Measurements from ENCODE around the gene PRTN3. TPM values are rescaled to one million over a fixed set of nuclear protein-coding genes. Genes with fewer than 3 reads are reported as not detected.

The PRTN3 gene
- total and polyA plus RNA-seq, 2 experiments from 2014 or later, result not detected

DNA sequence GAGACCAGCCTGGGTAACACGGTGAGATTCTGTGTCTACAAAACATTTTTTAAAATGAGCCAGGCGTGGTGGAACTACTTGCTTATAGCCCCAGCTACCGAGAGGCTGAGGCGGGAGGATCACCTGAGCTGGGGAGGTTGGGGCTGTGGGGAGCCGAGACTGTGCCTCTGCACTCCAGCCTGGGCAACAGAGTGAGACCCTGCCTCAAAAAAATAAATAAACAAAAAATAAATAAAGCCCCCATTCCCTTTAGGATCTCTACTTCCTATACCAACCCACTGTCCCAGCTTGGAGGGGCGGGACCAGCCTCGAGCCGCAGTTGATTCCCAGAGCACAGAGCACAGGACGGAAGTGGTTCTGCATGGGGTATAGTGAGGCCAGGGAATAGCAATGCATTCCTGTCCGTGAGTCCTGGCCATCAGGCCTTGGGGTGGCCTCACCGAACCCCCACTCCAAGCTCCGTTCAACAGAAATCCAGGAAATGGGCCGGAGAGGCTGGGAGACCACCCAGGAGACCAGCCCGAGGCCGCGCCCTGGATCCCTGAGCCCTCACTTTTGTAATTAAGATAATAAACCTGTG lies 48.4 kb upstream of the PRTN3 start:
- 73% methylated on average over 16 of the region's 16 CpGs for WGBS (ENCODE audit: low lambda C conversion rate, missing lambda C conversion rate)
- no peaks in the 10 kb centered on the region for H3K9me3 ChIP-seq (ENCODE audit: low read depth)
- H3K36me3 ChIP-seq (replicated peaks; ENCODE audit: insufficient read depth, low read depth), result no peaks in the 10 kb centered on the region
- H3K4me3 ChIP-seq, result no peak overlapping the region
- H2AFZ ChIP-seq, result no peak overlapping the region
- peaks cover 16% of the 10 kb centered on the region for H3K4me1 ChIP-seq (ENCODE audit: insufficient read depth)
- DNase-seq (ENCODE audit: low spot score), result no peak
- TF ChIP-seq EZH2 (IDR thresholded peaks at IDR 0.05; ENCODE audit: borderline replicate concordance) (no peak), EZH2phosphoT487 (IDR thresholded peaks at IDR 0.05; ENCODE audit: low read depth, severe bottlenecking, unreplicated experiment) (no peak)
- TF ChIP-seq, protein P1, sequence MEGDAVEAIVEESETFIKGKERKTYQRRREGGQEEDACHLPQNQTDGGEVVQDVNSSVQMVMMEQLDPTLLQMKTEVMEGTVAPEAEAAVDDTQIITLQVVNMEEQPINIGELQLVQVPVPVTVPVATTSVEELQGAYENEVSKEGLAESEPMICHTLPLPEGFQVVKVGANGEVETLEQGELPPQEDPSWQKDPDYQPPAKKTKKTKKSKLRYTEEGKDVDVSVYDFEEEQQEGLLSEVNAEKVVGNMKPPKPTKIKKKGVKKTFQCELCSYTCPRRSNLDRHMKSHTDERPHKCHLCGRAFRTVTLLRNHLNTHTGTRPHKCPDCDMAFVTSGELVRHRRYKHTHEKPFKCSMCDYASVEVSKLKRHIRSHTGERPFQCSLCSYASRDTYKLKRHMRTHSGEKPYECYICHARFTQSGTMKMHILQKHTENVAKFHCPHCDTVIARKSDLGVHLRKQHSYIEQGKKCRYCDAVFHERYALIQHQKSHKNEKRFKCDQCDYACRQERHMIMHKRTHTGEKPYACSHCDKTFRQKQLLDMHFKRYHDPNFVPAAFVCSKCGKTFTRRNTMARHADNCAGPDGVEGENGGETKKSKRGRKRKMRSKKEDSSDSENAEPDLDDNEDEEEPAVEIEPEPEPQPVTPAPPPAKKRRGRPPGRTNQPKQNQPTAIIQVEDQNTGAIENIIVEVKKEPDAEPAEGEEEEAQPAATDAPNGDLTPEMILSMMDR (IDR thresholded peaks at IDR 0.05; ENCODE audit: poor library complexity), result no peak
- H3K27ac ChIP-seq, result no peak overlapping the region
- peaks cover 3% of the 10 kb centered on the region for H3K79me2 ChIP-seq
- H3K27me3 ChIP-seq, result no peaks in the 10 kb centered on the region
- H4K20me1 ChIP-seq (ENCODE audit: insufficient read depth, poor library complexity, severe bottlenecking), result no peaks in the 10 kb centered on the region
- H3K9me2 ChIP-seq (replicated peaks; ENCODE audit: insufficient read depth), result no peaks in the 10 kb centered on the region
- H3K4me2 ChIP-seq, result no peak overlapping the region

DNA sequence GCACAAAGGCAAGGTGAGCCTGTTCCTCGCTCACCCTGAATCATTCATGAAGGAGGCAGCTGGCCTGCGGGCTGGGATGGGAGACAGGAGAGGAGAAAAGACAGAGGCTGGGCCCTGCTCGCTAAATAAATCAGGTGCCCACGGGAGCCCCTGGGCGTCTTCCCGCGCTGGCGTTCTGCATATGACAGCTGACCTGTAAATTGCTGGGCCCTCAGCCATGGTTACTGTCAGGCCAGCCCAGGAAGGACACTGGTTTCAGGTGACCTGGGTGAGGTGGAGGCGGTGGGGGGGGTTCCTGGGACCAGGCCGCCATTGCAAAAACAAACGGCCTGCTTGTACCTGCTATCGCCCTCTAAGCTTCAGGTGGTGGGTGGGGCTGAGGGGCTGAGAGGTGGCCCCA lies 47.0 kb upstream of the PRTN3 start:
- Histone ChIP-seq H3K79me2 (peaks cover 13% of the 10 kb centered on the region), H3K4me3 (no peak overlapping the region), H4K20me1 (ENCODE audit: insufficient read depth, poor library complexity, severe bottlenecking) (peaks cover 10% of the 10 kb centered on the region), H2AFZ (no peak overlapping the region), H3K27ac (no peak overlapping the region), H3K9me3 (ENCODE audit: low read depth) (no peaks in the 10 kb centered on the region), H3K36me3 (replicated peaks; ENCODE audit: insufficient read depth, low read depth) (no peaks in the 10 kb centered on the region), H3K4me2 (no peak overlapping the region), H3K27me3 (no peaks in the 10 kb centered on the region), H3K4me1 (ENCODE audit: insufficient read depth) (peaks cover 11% of the 10 kb centered on the region), H3K9me2 (replicated peaks; ENCODE audit: insufficient read depth) (no peaks in the 10 kb centered on the region)
- DNase-seq (ENCODE audit: low spot score), result no peak
- TF ChIP-seq EZH2phosphoT487 (IDR thresholded peaks at IDR 0.05; ENCODE audit: low read depth, severe bottlenecking, unreplicated experiment) (no peak), EZH2 (IDR thresholded peaks at IDR 0.05; ENCODE audit: borderline replicate concordance) (no peak)
- TF ChIP-seq, protein P1 (IDR thresholded peaks at IDR 0.05; ENCODE audit: poor library complexity), result no peak
- 92% methylated on average over 12 of the region's 12 CpGs for WGBS (ENCODE audit: low lambda C conversion rate, missing lambda C conversion rate)

GRCh38 chr19:795073-795611 lies 45.7 kb upstream of the PRTN3 start:
- no peak overlapping the region for H2AFZ ChIP-seq

More at GRCh38 chr19:795073-795611, 45.7 kb upstream of the PRTN3 start:
- TF ChIP-seq, protein P1 (IDR thresholded peaks at IDR 0.05; ENCODE audit: poor library complexity), result no peak
- TF ChIP-seq EZH2 (IDR thresholded peaks at IDR 0.05; ENCODE audit: borderline replicate concordance) (no peak), EZH2phosphoT487 (IDR thresholded peaks at IDR 0.05; ENCODE audit: low read depth, severe bottlenecking, unreplicated experiment) (no peak)
- H3K27me3 ChIP-seq, result no peaks in the 10 kb centered on the region
- H3K27ac ChIP-seq, result no peak overlapping the region
- H3K9me3 ChIP-seq (ENCODE audit: low read depth), result no peaks in the 10 kb centered on the region
- no peak for DNase-seq (ENCODE audit: low spot score)
- H4K20me1 ChIP-seq (ENCODE audit: insufficient read depth, poor library complexity, severe bottlenecking), result peaks cover 23% of the 10 kb centered on the region
- no peak overlapping the region for H3K4me3 ChIP-seq
- peaks cover 26% of the 10 kb centered on the region for H3K79me2 ChIP-seq
- no peak overlapping the region for H3K4me2 ChIP-seq
- 95% methylated on average over 27 of the region's 28 CpGs for WGBS (ENCODE audit: low lambda C conversion rate, missing lambda C conversion rate)
- peaks cover 10% of the 10 kb centered on the region for H3K4me1 ChIP-seq (ENCODE audit: insufficient read depth)
- no peaks in the 10 kb centered on the region for H3K9me2 ChIP-seq (replicated peaks; ENCODE audit: insufficient read depth)
- no peaks in the 10 kb centered on the region for H3K36me3 ChIP-seq (replicated peaks; ENCODE audit: insufficient read depth, low read depth)

Data from hepatocyte (in vitro differentiated cells).